Measurements from ENCODE around the gene KIF3A.

KIF3A gene

GRCh38 chr5:132763181-132764036 is 26.1 kb upstream of the KIF3A start:
- Histone ChIP-seq H3K9ac (ENCODE audit: low read depth in 1 of 2, low read length in 2 of 2) (no peak overlapping the region), H3K27me3 (ENCODE audit: control insufficient read depth in 2 of 2, insufficient read depth in 2 of 2, low read length in 2 of 2) (no peaks in the 10 kb centered on the region), H3K4me3 (ENCODE audit: low read length in 2 of 2) (no peak overlapping the region), H3K27ac (ENCODE audit: low read depth in 2 of 2, low read length in 2 of 2) (no peak overlapping the region), H3K9me3 (ENCODE audit: control insufficient read depth in 2 of 2, low read length in 2 of 2) (no peaks in the 10 kb centered on the region), H3K36me3 (ENCODE audit: control insufficient read depth in 2 of 2, insufficient read depth in 2 of 2, low read length in 2 of 2) (peaks cover 37 to 52% of the 10 kb centered on the region in 2 donors), H3K4me1 (ENCODE audit: control insufficient read depth in 2 of 2, insufficient read depth in 2 of 2, low read length in 2 of 2) (peaks cover 5 to 12% of the 10 kb centered on the region in 2 donors)

GRCh38 chr5:132762246-132763000 is 25.1 kb upstream of the KIF3A start:
- no peak overlapping the region for H3K4me3 ChIP-seq (ENCODE audit: low read length in 2 of 2)
- H3K9me3 ChIP-seq (ENCODE audit: control insufficient read depth in 2 of 2, low read length in 2 of 2), result no peaks in the 10 kb centered on the region
- H3K4me1 ChIP-seq (ENCODE audit: control insufficient read depth in 2 of 2, insufficient read depth in 2 of 2, low read length in 2 of 2), result peaks cover 0 to 6% of the 10 kb centered on the region in 2 donors
- peaks cover 38 to 55% of the 10 kb centered on the region in 2 donors for H3K36me3 ChIP-seq (ENCODE audit: control insufficient read depth in 2 of 2, insufficient read depth in 2 of 2, low read length in 2 of 2)
- H3K27me3 ChIP-seq (ENCODE audit: control insufficient read depth in 2 of 2, insufficient read depth in 2 of 2, low read length in 2 of 2), result no peaks in the 10 kb centered on the region
- H3K27ac ChIP-seq (ENCODE audit: low read depth in 2 of 2, low read length in 2 of 2), result no peak overlapping the region
- no peak overlapping the region for H3K9ac ChIP-seq (ENCODE audit: low read depth in 1 of 2, low read length in 2 of 2)

GRCh38 chr5:132761321-132762240 is 24.2 kb upstream of the KIF3A start:
- H3K4me1 ChIP-seq (ENCODE audit: control insufficient read depth in 2 of 2, insufficient read depth in 2 of 2, low read length in 2 of 2), result no peaks in the 10 kb centered on the region
- no peaks in the 10 kb centered on the region for H3K27me3 ChIP-seq (ENCODE audit: control insufficient read depth in 2 of 2, insufficient read depth in 2 of 2, low read length in 2 of 2)
- H3K9me3 ChIP-seq (ENCODE audit: control insufficient read depth in 2 of 2, low read length in 2 of 2), result no peaks in the 10 kb centered on the region
- H3K4me3 ChIP-seq (ENCODE audit: low read length in 2 of 2), result no peak overlapping the region
- H3K36me3 ChIP-seq (ENCODE audit: control insufficient read depth in 2 of 2, insufficient read depth in 2 of 2, low read length in 2 of 2), result peaks cover 38 to 59% of the 10 kb centered on the region in 2 donors
- no peak overlapping the region for H3K27ac ChIP-seq (ENCODE audit: low read depth in 2 of 2, low read length in 2 of 2)
- no peak overlapping the region for H3K9ac ChIP-seq (ENCODE audit: low read depth in 1 of 2, low read length in 2 of 2)

- Histone ChIP-seq H3K36me3 (ENCODE audit: control insufficient read depth in 2 of 2, insufficient read depth in 2 of 2, low read length in 2 of 2) (peaks cover 38 to 59% of the 10 kb centered on the region in 2 donors), H3K4me1 (ENCODE audit: control insufficient read depth in 2 of 2, insufficient read depth in 2 of 2, low read length in 2 of 2) (no peaks in the 10 kb centered on the region), H3K27me3 (ENCODE audit: control insufficient read depth in 2 of 2, insufficient read depth in 2 of 2, low read length in 2 of 2) (no peaks in the 10 kb centered on the region), H3K4me3 (ENCODE audit: low read length in 2 of 2) (no peak overlapping the region), H3K27ac (ENCODE audit: low read depth in 2 of 2, low read length in 2 of 2) (no peak overlapping the region), H3K9me3 (ENCODE audit: control insufficient read depth in 2 of 2, low read length in 2 of 2) (no peaks in the 10 kb centered on the region), H3K9ac (ENCODE audit: low read depth in 1 of 2, low read length in 2 of 2) (no peak overlapping the region)
Observed at GRCh38 chr5:132760601-132761317, 23.4 kb upstream of the KIF3A start.

GRCh38 chr5:132760049-132760420 is 22.7 kb upstream of the KIF3A start:
- no peaks in the 10 kb centered on the region for H3K9me3 ChIP-seq (ENCODE audit: control insufficient read depth in 2 of 2, low read length in 2 of 2)
- no peak overlapping the region for H3K27ac ChIP-seq (ENCODE audit: low read depth in 2 of 2, low read length in 2 of 2)
- no peak overlapping the region for H3K9ac ChIP-seq (ENCODE audit: low read depth in 1 of 2, low read length in 2 of 2)
- H3K4me3 ChIP-seq (ENCODE audit: low read length in 2 of 2), result no peak overlapping the region
- no peaks in the 10 kb centered on the region for H3K27me3 ChIP-seq (ENCODE audit: control insufficient read depth in 2 of 2, insufficient read depth in 2 of 2, low read length in 2 of 2)
- no peaks in the 10 kb centered on the region for H3K4me1 ChIP-seq (ENCODE audit: control insufficient read depth in 2 of 2, insufficient read depth in 2 of 2, low read length in 2 of 2)
- peaks cover 38 to 61% of the 10 kb centered on the region in 2 donors for H3K36me3 ChIP-seq (ENCODE audit: control insufficient read depth in 2 of 2, insufficient read depth in 2 of 2, low read length in 2 of 2)

- Histone ChIP-seq H3K9me3 (ENCODE audit: control insufficient read depth in 2 of 2, low read length in 2 of 2) (no peaks in the 10 kb centered on the region), H3K27me3 (ENCODE audit: control insufficient read depth in 2 of 2, insufficient read depth in 2 of 2, low read length in 2 of 2) (no peaks in the 10 kb centered on the region), H3K9ac (ENCODE audit: low read depth in 1 of 2, low read length in 2 of 2) (no peak overlapping the region), H3K27ac (ENCODE audit: low read depth in 2 of 2, low read length in 2 of 2) (no peak overlapping the region), H3K36me3 (ENCODE audit: control insufficient read depth in 2 of 2, insufficient read depth in 2 of 2, low read length in 2 of 2) (peaks cover 37 to 58% of the 10 kb centered on the region in 2 donors), H3K4me3 (ENCODE audit: low read length in 2 of 2) (no peak overlapping the region), H3K4me1 (ENCODE audit: control insufficient read depth in 2 of 2, insufficient read depth in 2 of 2, low read length in 2 of 2) (no peaks in the 10 kb centered on the region)
Observed at GRCh38 chr5:132759114-132760048, 22.0 kb upstream of the KIF3A start.

GRCh38 chr5:132758451-132758850 is 21.1 kb upstream of the KIF3A start:
- Histone ChIP-seq H3K27ac (ENCODE audit: low read depth in 2 of 2, low read length in 2 of 2) (no peak overlapping the region), H3K36me3 (ENCODE audit: control insufficient read depth in 2 of 2, insufficient read depth in 2 of 2, low read length in 2 of 2) (peaks cover 31 to 57% of the 10 kb centered on the region in 2 donors), H3K27me3 (ENCODE audit: control insufficient read depth in 2 of 2, insufficient read depth in 2 of 2, low read length in 2 of 2) (no peaks in the 10 kb centered on the region), H3K9ac (ENCODE audit: low read depth in 1 of 2, low read length in 2 of 2) (no peak overlapping the region), H3K9me3 (ENCODE audit: control insufficient read depth in 2 of 2, low read length in 2 of 2) (no peaks in the 10 kb centered on the region), H3K4me1 (ENCODE audit: control insufficient read depth in 2 of 2, insufficient read depth in 2 of 2, low read length in 2 of 2) (no peaks in the 10 kb centered on the region), H3K4me3 (ENCODE audit: low read length in 2 of 2) (no peak overlapping the region)

- H3K9ac ChIP-seq (ENCODE audit: low read depth in 1 of 2, low read length in 2 of 2), result no peak overlapping the region
- H3K27ac ChIP-seq (ENCODE audit: low read depth in 2 of 2, low read length in 2 of 2), result no peak overlapping the region
- H3K4me1 ChIP-seq (ENCODE audit: control insufficient read depth in 2 of 2, insufficient read depth in 2 of 2, low read length in 2 of 2), result no peaks in the 10 kb centered on the region
- H3K27me3 ChIP-seq (ENCODE audit: control insufficient read depth in 2 of 2, insufficient read depth in 2 of 2, low read length in 2 of 2), result no peaks in the 10 kb centered on the region
- H3K36me3 ChIP-seq (ENCODE audit: control insufficient read depth in 2 of 2, insufficient read depth in 2 of 2, low read length in 2 of 2), result peaks cover 21 to 41% of the 10 kb centered on the region in 2 donors
- H3K9me3 ChIP-seq (ENCODE audit: control insufficient read depth in 2 of 2, low read length in 2 of 2), result no peaks in the 10 kb centered on the region
- H3K4me3 ChIP-seq (ENCODE audit: low read length in 2 of 2), result no peak overlapping the region
Observed at GRCh38 chr5:132756542-132756941, 19.2 kb upstream of the KIF3A start.

- no peak overlapping the region for H3K9ac ChIP-seq (ENCODE audit: low read depth in 1 of 2, low read length in 2 of 2)
Observed at GRCh38 chr5:132754947-132755346, 17.6 kb upstream of the KIF3A start.

More at GRCh38 chr5:132754947-132755346, 17.6 kb upstream of the KIF3A start:
- H3K27me3 ChIP-seq (ENCODE audit: control insufficient read depth in 2 of 2, insufficient read depth in 2 of 2, low read length in 2 of 2), result no peaks in the 10 kb centered on the region
- no peaks in the 10 kb centered on the region for H3K4me1 ChIP-seq (ENCODE audit: control insufficient read depth in 2 of 2, insufficient read depth in 2 of 2, low read length in 2 of 2)
- H3K4me3 ChIP-seq (ENCODE audit: low read length in 2 of 2), result no peak overlapping the region
- no peaks in the 10 kb centered on the region for H3K9me3 ChIP-seq (ENCODE audit: control insufficient read depth in 2 of 2, low read length in 2 of 2)
- no peak overlapping the region for H3K27ac ChIP-seq (ENCODE audit: low read depth in 2 of 2, low read length in 2 of 2)
- peaks cover 8 to 26% of the 10 kb centered on the region in 2 donors for H3K36me3 ChIP-seq (ENCODE audit: control insufficient read depth in 2 of 2, insufficient read depth in 2 of 2, low read length in 2 of 2)

Data from mucosa of rectum (tissue), 2 donors.